H1 (cell line): Measurements from ENCODE around the gene FAM193A. TPM values are rescaled to one million over a fixed set of nuclear protein-coding genes. Genes with fewer than 3 reads are reported as not detected.

ENCODE experiments used
- CHD7 ChIP-seq: fragments of 300-600 bp; sonication (generic); IDR thresholded peaks from 2 replicates; pipeline ENCODE4 v1.7.1; 2012; ENCODE audit warnings: low read length, moderate library complexity, mild to moderate bottlenecking, inconsistent platforms; ENCODE audit not compliant: insufficient replicate concordance
- HDAC2 ChIP-seq, 2 experiments: fragments of 300-600 bp in 1 of 2; sonication (generic) in 1 of 2; IDR thresholded peaks; 2 replicates each; pipeline ENCODE4 v1.6.1; 2011 to 2012; ENCODE audit warnings: low read depth in 2 of 2, low read length in 2 of 2, mild to moderate bottlenecking in 2 of 2, moderate library complexity in 2 of 2, borderline replicate concordance in 1 of 2, inconsistent platforms in 1 of 2
- JUN ChIP-seq: IDR thresholded peaks from 2 replicates; pipeline ENCODE4 v1.6.1; 2011; ENCODE audit warnings: low read depth, mild to moderate bottlenecking, improper control_type of control experiment, low read length
- SP4 ChIP-seq: IDR thresholded peaks from 2 replicates; pipeline ENCODE4 v1.6.1; 2012; ENCODE audit warnings: low read length, inconsistent platforms
- USF2 ChIP-seq: IDR thresholded peaks from 2 replicates; pipeline ENCODE4 v1.6.1; 2011; ENCODE audit warnings: low read length, improper control_type of control experiment
- polyA plus RNA-seq, 7 experiments: library from polyadenylated mRNA; depleted of rRNA in 3 of 7; stranded (reverse) in 5 of 7; unstranded in 2 of 7; fragments of >200 nt in 5 of 7; fragments of 200-250 nt in 2 of 7; gene quantifications; 1 replicate in 5 of 7; 2 replicates in 1 of 7; 4 replicates in 1 of 7; pipeline versions ENCODE4 v1.2.1 to v1.2.3, GENCODE V29; 2011 to 2013; ENCODE audit warnings: missing spikeins in 2 of 7, mixed read lengths in 2 of 7
- total RNA-seq: library from RNA; stranded (reverse); fragmentation: NEBNext Ultra II Directional; extraction: Animal tissue kit (Norgen Biotek cat#: 25700); gene quantifications from 2 replicates; pipeline ENCODE4 v1.2.1, GENCODE V29; 2021

FAM193A gene
- total and polyA plus RNA-seq, 2 of the 8 experiments (the other 6 are each of a cell fraction or from before 2014, with no cell fraction given), result 8.7 to 26.2 TPM

- TF ChIP-seq USF2, result no peak
- TF ChIP-seq JUN, result no peak
- no peak for TF ChIP-seq HDAC2 (IDR thresholded peaks at IDR 0.05; ENCODE audit: borderline replicate concordance in 1 of 2, low read depth in 2 of 2, low read length in 2 of 2)
- no peak for TF ChIP-seq SP4
- TF ChIP-seq CHD7, result no peak
Observed at GRCh38 chr4:2503809-2504208, 32.6 kb upstream of the FAM193A start (continued).
